GM21528 (cell line): ENCODE data around the gene RGP1.

Experiments
- ATAC-seq: cut with Tn5 transposase; IDR thresholded peaks from one replicate; pipeline ENCODE4 v1.9.1; 2021; ENCODE audit warnings: mild to moderate bottlenecking, moderate library complexity; ENCODE audit not compliant: unreplicated experiment, low FRiP score

Gene RGP1

GRCh38 chr9:35798658-35799374, 49.7 kb downstream of the RGP1 start:
- no peak for ATAC-seq

GRCh38 chr9:35800530-35800929, 51.4 kb downstream of the RGP1 start:
- ATAC-seq, result no peak

- ATAC-seq, result no peak
Measured at GRCh38 chr9:35801328-35802128, 52.4 kb downstream of the RGP1 start.

- ATAC-seq, result no peak
Measured at GRCh38 chr9:35806101-35806500, 57.0 kb downstream of the RGP1 start.
